ENCODE measurements around the gene CDHR2.

CDHR2 gene

DNA sequence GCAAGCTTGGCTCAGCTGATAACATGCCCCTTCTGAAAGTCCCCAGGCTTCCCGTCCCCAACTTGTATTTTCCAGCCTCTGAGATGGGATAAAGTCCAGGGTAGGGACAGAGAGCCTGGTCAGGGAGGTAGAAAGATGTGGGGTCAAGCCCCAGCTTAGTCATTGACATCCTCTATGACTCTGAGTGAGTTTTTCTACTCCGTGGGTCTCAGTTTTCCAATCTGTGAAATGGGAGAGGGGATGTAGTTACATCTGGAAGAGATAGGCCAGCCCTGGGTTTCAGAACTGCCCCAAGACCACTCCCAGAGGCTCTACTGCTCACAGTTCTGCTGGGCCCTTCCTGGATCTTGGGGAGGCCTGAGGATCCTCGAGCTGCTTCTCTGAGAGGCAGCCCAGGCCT is 57.7 kb downstream of the CDHR2 start:
- DNase-seq (ENCODE audit: low read depth, low spot score): no peak
- Histone ChIP-seq H3K27me3 (ENCODE audit: insufficient read depth, insufficient read length) (peaks cover 23% of the 10 kb centered on the region), H3K9me3 (ENCODE audit: insufficient read depth, low read length) (no peaks in the 10 kb centered on the region), H3K4me3 (ENCODE audit: insufficient read length, low read depth) (no peak overlapping the region), H3K9ac (ENCODE audit: insufficient read length, low read depth) (no peak overlapping the region), H3K4me1 (ENCODE audit: insufficient read depth, insufficient read length) (peaks cover 14% of the 10 kb centered on the region), H3K36me3 (ENCODE audit: insufficient read depth, insufficient read length, low read length) (no peaks in the 10 kb centered on the region)
- no peak for TF ChIP-seq SUZ12 (IDR thresholded peaks at IDR 0.05; ENCODE audit: extremely low read depth, insufficient read depth, insufficient read length)
- no peak for TF ChIP-seq ZNF274 (IDR thresholded peaks at IDR 0.05; ENCODE audit: low read depth, low read length)
- no peak for TF ChIP-seq YY1 (IDR thresholded peaks at IDR 0.05; ENCODE audit: insufficient read depth, insufficient read length)

DNA sequence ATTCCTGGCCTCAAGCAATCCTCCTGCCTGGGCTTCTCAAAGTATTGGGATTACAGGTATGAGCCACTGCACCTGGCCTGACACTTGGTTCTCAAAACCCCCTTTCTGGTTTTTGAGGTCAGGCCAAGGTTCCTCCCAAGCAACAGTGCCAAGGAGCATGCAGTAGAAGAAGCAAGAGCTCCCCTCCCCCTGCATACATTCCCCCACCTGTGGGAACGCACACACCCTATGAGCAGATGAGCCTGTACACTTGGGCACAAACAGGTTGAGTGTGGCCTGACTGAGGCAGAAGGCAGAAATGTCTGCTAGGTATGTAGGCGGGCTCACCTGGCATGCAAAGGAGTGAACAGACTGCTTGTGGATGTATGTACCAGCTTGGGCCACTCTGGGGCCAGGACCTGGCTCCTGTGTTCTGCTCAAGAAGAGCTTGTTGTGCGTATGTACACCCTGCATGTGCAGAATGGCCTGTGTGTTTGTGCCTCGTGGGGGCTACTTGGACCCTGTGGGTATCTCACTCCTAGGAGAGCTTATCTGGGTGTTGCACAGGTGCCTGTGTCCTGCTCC is 59.1 kb downstream of the CDHR2 start:
- Histone ChIP-seq H3K9ac (ENCODE audit: insufficient read length, low read depth) (no peak overlapping the region), H3K9me3 (ENCODE audit: insufficient read depth, low read length) (no peaks in the 10 kb centered on the region), H3K4me3 (ENCODE audit: insufficient read length, low read depth) (no peak overlapping the region), H3K27me3 (ENCODE audit: insufficient read depth, insufficient read length) (peaks cover 23% of the 10 kb centered on the region), H3K36me3 (ENCODE audit: insufficient read depth, insufficient read length, low read length) (no peaks in the 10 kb centered on the region), H3K4me1 (ENCODE audit: insufficient read depth, insufficient read length) (peaks cover 17% of the 10 kb centered on the region)
- TF ChIP-seq SUZ12 (IDR thresholded peaks at IDR 0.05; ENCODE audit: extremely low read depth, insufficient read depth, insufficient read length): no peak
- TF ChIP-seq YY1 (IDR thresholded peaks at IDR 0.05; ENCODE audit: insufficient read depth, insufficient read length): no peak
- no peak for TF ChIP-seq ZNF274 (IDR thresholded peaks at IDR 0.05; ENCODE audit: low read depth, low read length)
- DNase-seq (ENCODE audit: low read depth, low spot score): no peak

- Histone ChIP-seq H3K27me3 (ENCODE audit: insufficient read depth, insufficient read length) (peaks cover 23% of the 10 kb centered on the region), H3K36me3 (ENCODE audit: insufficient read depth, insufficient read length, low read length) (no peaks in the 10 kb centered on the region), H3K9ac (ENCODE audit: insufficient read length, low read depth) (peak overlapping the region; percentile 65), H3K9me3 (ENCODE audit: insufficient read depth, low read length) (no peaks in the 10 kb centered on the region), H3K4me1 (ENCODE audit: insufficient read depth, insufficient read length) (peaks cover 17% of the 10 kb centered on the region), H3K4me3 (ENCODE audit: insufficient read length, low read depth) (peak overlapping the region; percentile 29)
- DNase-seq (ENCODE audit: low read depth, low spot score): no peak
- TF ChIP-seq YY1 (IDR thresholded peaks at IDR 0.05; ENCODE audit: insufficient read depth, insufficient read length) (no peak), SUZ12 (IDR thresholded peaks at IDR 0.05; ENCODE audit: extremely low read depth, insufficient read depth, insufficient read length) (no peak), ZNF274 (IDR thresholded peaks at IDR 0.05; ENCODE audit: low read depth, low read length) (no peak)
These were observed 60.0 kb downstream of the CDHR2 start for GRCh38 chr5:176608937-176609723.

- H3K36me3 ChIP-seq (ENCODE audit: insufficient read depth, insufficient read length, low read length): no peaks in the 10 kb centered on the region
- H3K4me1 ChIP-seq (ENCODE audit: insufficient read depth, insufficient read length): peaks cover 17% of the 10 kb centered on the region
- H3K9me3 ChIP-seq (ENCODE audit: insufficient read depth, low read length): no peaks in the 10 kb centered on the region
- peak; percentile 44 for DNase-seq (ENCODE audit: low read depth, low spot score)
- TF ChIP-seq SUZ12 (IDR thresholded peaks at IDR 0.05; ENCODE audit: extremely low read depth, insufficient read depth, insufficient read length): no peak
- TF ChIP-seq YY1 (IDR thresholded peaks at IDR 0.05; ENCODE audit: insufficient read depth, insufficient read length): no peak
- TF ChIP-seq ZNF274 (IDR thresholded peaks at IDR 0.05; ENCODE audit: low read depth, low read length): no peak
- H3K4me3 ChIP-seq (ENCODE audit: insufficient read length, low read depth): peak within 1 kb of the TSS; percentile 29
- H3K9ac ChIP-seq (ENCODE audit: insufficient read length, low read depth): peak within 1 kb of the TSS; percentile 65
- peaks cover 23% of the 10 kb centered on the region for H3K27me3 ChIP-seq (ENCODE audit: insufficient read depth, insufficient read length)
These were observed 60.7 kb downstream of the CDHR2 start, which contains the start of gene GPRIN1 for GRCh38 chr5:176609724-176610434. Gene GPRIN1, minus strand, starts transcription at chr5:176610156. Its CDS starts 10,322 bp downstream, at chr5:176599834.

GRCh38 chr5:176610435-176610773 is 61.3 kb downstream of the CDHR2 start:
- peak overlapping the region; percentile 26 for H3K4me3 ChIP-seq (ENCODE audit: insufficient read length, low read depth)
- no peak overlapping the region for H3K9ac ChIP-seq (ENCODE audit: insufficient read length, low read depth)
- no peaks in the 10 kb centered on the region for H3K36me3 ChIP-seq (ENCODE audit: insufficient read depth, insufficient read length, low read length)
- TF ChIP-seq ZNF274 (IDR thresholded peaks at IDR 0.05; ENCODE audit: low read depth, low read length): no peak
- TF ChIP-seq YY1 (IDR thresholded peaks at IDR 0.05; ENCODE audit: insufficient read depth, insufficient read length): no peak
- no peak for TF ChIP-seq SUZ12 (IDR thresholded peaks at IDR 0.05; ENCODE audit: extremely low read depth, insufficient read depth, insufficient read length)
- DNase-seq (ENCODE audit: low read depth, low spot score): no peak
- H3K4me1 ChIP-seq (ENCODE audit: insufficient read depth, insufficient read length): peaks cover 17% of the 10 kb centered on the region
- peaks cover 23% of the 10 kb centered on the region for H3K27me3 ChIP-seq (ENCODE audit: insufficient read depth, insufficient read length)
- no peaks in the 10 kb centered on the region for H3K9me3 ChIP-seq (ENCODE audit: insufficient read depth, low read length)

- Histone ChIP-seq H3K9me3 (ENCODE audit: insufficient read depth, low read length) (no peaks in the 10 kb centered on the region), H3K4me1 (ENCODE audit: insufficient read depth, insufficient read length) (peaks cover 17% of the 10 kb centered on the region), H3K9ac (ENCODE audit: insufficient read length, low read depth) (no peak overlapping the region), H3K4me3 (ENCODE audit: insufficient read length, low read depth) (no peak overlapping the region), H3K36me3 (ENCODE audit: insufficient read depth, insufficient read length, low read length) (no peaks in the 10 kb centered on the region), H3K27me3 (ENCODE audit: insufficient read depth, insufficient read length) (peaks cover 23% of the 10 kb centered on the region)
- TF ChIP-seq YY1 (IDR thresholded peaks at IDR 0.05; ENCODE audit: insufficient read depth, insufficient read length) (no peak), ZNF274 (IDR thresholded peaks at IDR 0.05; ENCODE audit: low read depth, low read length) (no peak), SUZ12 (IDR thresholded peaks at IDR 0.05; ENCODE audit: extremely low read depth, insufficient read depth, insufficient read length) (no peak)
- peak; percentile 61 for DNase-seq (ENCODE audit: low read depth, low spot score)
These were observed 62.3 kb downstream of the CDHR2 start for GRCh38 chr5:176611435-176611834.

DNA sequence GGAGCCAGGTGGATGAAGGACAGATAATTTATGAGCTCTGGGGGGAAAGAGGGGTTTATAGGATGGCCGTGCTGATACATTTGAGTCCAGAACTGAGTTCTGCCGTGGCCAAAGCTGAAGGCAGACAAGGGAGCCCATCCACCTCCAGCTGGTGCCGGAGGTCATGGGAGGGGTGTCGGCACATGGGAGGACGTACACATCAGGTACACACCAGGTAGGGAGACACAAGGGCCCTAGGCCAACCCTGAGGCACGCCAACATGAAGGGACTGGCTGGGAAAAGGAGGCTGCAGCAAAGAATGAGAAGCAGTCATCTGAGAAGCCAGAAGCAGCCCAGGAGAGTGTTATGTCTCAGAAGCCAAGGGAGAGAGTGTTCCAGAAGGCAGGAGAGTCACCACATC is 62.9 kb downstream of the CDHR2 start:
- Histone ChIP-seq H3K9me3 (ENCODE audit: insufficient read depth, low read length) (no peaks in the 10 kb centered on the region), H3K4me1 (ENCODE audit: insufficient read depth, insufficient read length) (peaks cover 17% of the 10 kb centered on the region), H3K4me3 (ENCODE audit: insufficient read length, low read depth) (no peak overlapping the region), H3K9ac (ENCODE audit: insufficient read length, low read depth) (no peak overlapping the region), H3K27me3 (ENCODE audit: insufficient read depth, insufficient read length) (peaks cover 23% of the 10 kb centered on the region), H3K36me3 (ENCODE audit: insufficient read depth, insufficient read length, low read length) (no peaks in the 10 kb centered on the region)
- TF ChIP-seq YY1 (IDR thresholded peaks at IDR 0.05; ENCODE audit: insufficient read depth, insufficient read length) (no peak), SUZ12 (IDR thresholded peaks at IDR 0.05; ENCODE audit: extremely low read depth, insufficient read depth, insufficient read length) (no peak), ZNF274 (IDR thresholded peaks at IDR 0.05; ENCODE audit: low read depth, low read length) (no peak)
- DNase-seq (ENCODE audit: low read depth, low spot score): no peak

Measured in NT2/D1 (cell line).